HFF-Myc (cell line): ENCODE measurements around the gene NEDD4L.
A peak's percentile ranks its signal among the peaks of the same experiment; 100 is the strongest.

Experiments
- DNase-seq: peaks from one replicate; pipeline ENCODE4 v3.0.0-alpha.2; 2011; ENCODE audit warnings: low read depth; ENCODE audit errors: extremely low read depth
- H3K4me3 ChIP-seq: replicated peaks from 2 replicates; pipeline ENCODE4 v1.5.1; 2011; ENCODE audit warnings: low read depth, mild to moderate bottlenecking, control low read depth, low read length
- CTCF ChIP-seq: IDR thresholded peaks from 2 replicates; pipeline ENCODE4 v1.5.1; 2012; ENCODE audit warnings: mild to moderate bottlenecking, low read depth, low read length, control low read depth; ENCODE audit errors: missing control alignments

The NEDD4L gene

GRCh38 chr18:58097121-58097906 is 53.3 kb downstream of the NEDD4L start:
- no peak for TF ChIP-seq CTCF
- no peak for DNase-seq
- no peak overlapping the region for H3K4me3 ChIP-seq

- no peak for TF ChIP-seq CTCF
- no peak for DNase-seq
- H3K4me3 ChIP-seq, result no peak overlapping the region
Measured at GRCh38 chr18:58097907-58098166, 53.8 kb downstream of the NEDD4L start.

- no peak for TF ChIP-seq CTCF
- no peak overlapping the region for H3K4me3 ChIP-seq
- peak; percentile 44 for DNase-seq
Measured at GRCh38 chr18:58098706-58099105, 54.7 kb downstream of the NEDD4L start.

- H3K4me3 ChIP-seq, result no peak overlapping the region
- TF ChIP-seq CTCF, result no peak
- no peak for DNase-seq
Measured at GRCh38 chr18:58100154-58100553, 56.1 kb downstream of the NEDD4L start.

GRCh38 chr18:58101291-58101794 is 57.3 kb downstream of the NEDD4L start:
- no peak overlapping the region for H3K4me3 ChIP-seq
- no peak for TF ChIP-seq CTCF
- no peak for DNase-seq

GRCh38 chr18:58102018-58102417 is 58.0 kb downstream of the NEDD4L start:
- DNase-seq, result no peak
- no peak overlapping the region for H3K4me3 ChIP-seq
- no peak for TF ChIP-seq CTCF

DNA sequence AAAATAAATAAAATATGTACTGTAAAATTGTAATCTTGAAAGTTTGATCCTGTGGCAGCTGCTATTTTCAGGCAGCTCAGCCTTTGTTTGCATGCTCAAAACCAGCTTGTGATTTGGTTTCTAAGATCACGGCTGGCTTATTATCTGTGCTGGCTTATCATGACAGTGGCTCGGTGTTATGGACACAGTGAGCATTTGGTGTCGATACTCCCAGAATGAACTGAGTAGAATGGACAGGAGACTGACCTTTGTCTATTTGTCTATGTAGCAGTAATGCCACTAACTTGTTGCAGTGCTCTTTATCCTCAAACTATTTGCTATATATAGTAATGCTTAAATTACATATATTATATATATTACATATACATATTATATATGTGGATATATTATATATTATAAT is 58.8 kb downstream of the NEDD4L start:
- TF ChIP-seq CTCF, result no peak
- no peak overlapping the region for H3K4me3 ChIP-seq
- DNase-seq, result no peak
